Central memory CD8-positive, alpha-beta T cell (primary cell): Measurements from ENCODE around the gene TPD52L1.
"Not testable (repeated sequence)": the region's sequence is repeated elsewhere in the genome, so short reads cannot be mapped to it uniquely, and the experiment has no call there.

Experiments used
- ATAC-seq: fragments of 150-1000 bp; cut with Tn5 transposase; replicated peaks from 2 replicates; pipeline ENCODE4 v1.10.0; 2022; ENCODE audit warnings: mild to moderate bottlenecking, moderate FRiP score, moderate number of reproducible peaks; ENCODE audit not compliant: poor library complexity, severe bottlenecking; ENCODE audit errors: extremely low read depth
- DNase-seq, 2 donors: peaks; one replicate each; pipeline ENCODE4 v3.0.0; 2021; ENCODE audit warnings: low spot score in 2 of 2
- H3K27ac Mint-ChIP-seq: one replicate; pipeline ENCODE4 v1.8.0; 2022; ENCODE audit warnings: low read depth, mild to moderate bottlenecking, moderate library complexity, mixed read lengths
- H3K27me3 Mint-ChIP-seq: one replicate; pipeline ENCODE4 v1.8.0; 2022; ENCODE audit warnings: mixed read lengths
- H3K36me3 Mint-ChIP-seq: one replicate; pipeline ENCODE4 v1.8.0; 2022; ENCODE audit warnings: mild to moderate bottlenecking, moderate library complexity, mixed read lengths; ENCODE audit not compliant: insufficient read depth
- H3K4me1 Mint-ChIP-seq: one replicate; pipeline ENCODE4 v1.8.0; 2022; ENCODE audit warnings: mixed read lengths
- H3K4me3 Mint-ChIP-seq: one replicate; pipeline ENCODE4 v1.8.0; 2022; ENCODE audit warnings: mild to moderate bottlenecking, moderate library complexity, mixed read lengths
- H3K9me3 Mint-ChIP-seq: one replicate; pipeline ENCODE4 v1.8.0; 2022; ENCODE audit warnings: mixed read lengths

Gene TPD52L1

DNA sequence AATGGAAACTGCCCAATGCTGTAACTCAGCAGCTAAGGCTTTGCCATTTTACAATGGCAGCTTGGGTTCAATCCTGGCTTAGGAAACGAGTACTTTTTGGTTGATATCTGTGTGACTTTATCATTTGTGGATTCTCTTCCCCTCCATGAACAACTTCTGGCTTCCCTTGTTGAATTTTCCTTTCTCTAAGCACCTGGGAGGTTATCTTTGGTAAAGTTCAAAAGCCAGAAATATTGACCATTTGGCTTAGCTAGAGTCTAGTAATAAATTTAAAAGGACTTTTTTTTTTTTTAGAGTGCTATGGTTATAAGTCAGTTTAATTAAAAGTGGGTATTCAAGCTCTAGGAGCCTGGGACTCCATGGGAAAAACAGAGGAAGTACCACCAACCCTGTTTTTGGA, 31.7 kb upstream of the TPD52L1 start:
- H3K9me3 Mint-ChIP-seq, result no peaks in the 10 kb centered on the region
- no peak overlapping the region for H3K27ac Mint-ChIP-seq
- H3K36me3 Mint-ChIP-seq, result no peaks in the 10 kb centered on the region
- DNase-seq, result no peak
- ATAC-seq, result no peak
- H3K4me1 Mint-ChIP-seq, result no peaks in the 10 kb centered on the region
- peaks cover 33% of the 10 kb centered on the region for H3K27me3 Mint-ChIP-seq
- no peak overlapping the region for H3K4me3 Mint-ChIP-seq

DNA sequence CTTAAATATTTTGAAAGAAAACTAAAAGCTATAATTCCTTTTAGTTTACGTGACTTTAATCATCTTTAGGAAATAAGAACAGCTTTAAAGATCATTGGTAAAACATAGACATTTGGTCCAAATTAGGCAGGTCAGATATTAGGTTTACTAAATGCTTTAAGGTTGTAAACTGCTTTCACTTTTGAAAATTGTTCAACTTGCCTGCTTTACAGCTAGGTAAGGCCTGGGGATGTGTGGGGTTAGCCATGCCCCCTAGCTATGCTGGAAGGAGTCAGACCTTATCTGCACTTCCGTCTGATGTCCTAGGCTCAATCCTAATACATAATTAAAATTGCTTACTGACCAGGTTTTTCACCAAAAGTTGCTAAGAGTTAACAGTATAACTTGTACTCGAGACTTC, 30.5 kb upstream of the TPD52L1 start:
- no peak for ATAC-seq
- Mint-ChIP-seq H3K4me1 (no peaks in the 10 kb centered on the region), H3K27me3 (peaks cover 30% of the 10 kb centered on the region), H3K4me3 (no peak overlapping the region), H3K36me3 (no peaks in the 10 kb centered on the region), H3K27ac (no peak overlapping the region), H3K9me3 (no peaks in the 10 kb centered on the region)
- DNase-seq, result no peak

DNA sequence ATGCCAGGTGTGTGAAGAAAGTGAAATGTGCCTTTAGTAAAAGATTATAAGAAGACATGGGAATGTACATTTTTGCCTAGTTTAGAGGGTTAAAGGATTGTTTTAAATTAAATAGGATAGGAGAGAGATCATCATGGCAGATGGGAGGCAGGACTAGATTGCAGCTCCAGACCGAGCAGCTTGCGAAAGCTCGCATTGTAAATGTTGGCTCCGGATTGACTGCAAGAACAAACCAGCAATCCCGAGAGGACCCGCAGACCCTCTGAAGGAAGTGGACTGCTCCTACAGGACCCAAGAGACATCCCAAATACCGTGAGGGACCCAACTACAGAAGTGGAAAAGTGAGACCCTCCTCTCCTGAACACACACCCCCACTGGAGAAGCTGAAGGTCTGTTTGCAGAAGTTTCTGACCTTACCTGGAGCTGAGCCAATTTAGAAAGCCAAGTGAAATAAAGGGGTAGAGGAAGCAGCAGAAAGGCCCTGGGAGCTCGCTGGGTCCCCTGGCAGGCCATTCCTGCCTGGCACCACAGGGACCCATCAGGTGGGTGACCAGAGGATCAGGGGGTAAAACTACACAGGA, 30.0 kb upstream of the TPD52L1 start:
- Mint-ChIP-seq H3K4me3 (no peak overlapping the region), H3K4me1 (no peaks in the 10 kb centered on the region), H3K36me3 (no peaks in the 10 kb centered on the region), H3K9me3 (no peaks in the 10 kb centered on the region), H3K27ac (no peak overlapping the region), H3K27me3 (peaks cover 30% of the 10 kb centered on the region)
- no peak for DNase-seq
- no peak for ATAC-seq

DNA sequence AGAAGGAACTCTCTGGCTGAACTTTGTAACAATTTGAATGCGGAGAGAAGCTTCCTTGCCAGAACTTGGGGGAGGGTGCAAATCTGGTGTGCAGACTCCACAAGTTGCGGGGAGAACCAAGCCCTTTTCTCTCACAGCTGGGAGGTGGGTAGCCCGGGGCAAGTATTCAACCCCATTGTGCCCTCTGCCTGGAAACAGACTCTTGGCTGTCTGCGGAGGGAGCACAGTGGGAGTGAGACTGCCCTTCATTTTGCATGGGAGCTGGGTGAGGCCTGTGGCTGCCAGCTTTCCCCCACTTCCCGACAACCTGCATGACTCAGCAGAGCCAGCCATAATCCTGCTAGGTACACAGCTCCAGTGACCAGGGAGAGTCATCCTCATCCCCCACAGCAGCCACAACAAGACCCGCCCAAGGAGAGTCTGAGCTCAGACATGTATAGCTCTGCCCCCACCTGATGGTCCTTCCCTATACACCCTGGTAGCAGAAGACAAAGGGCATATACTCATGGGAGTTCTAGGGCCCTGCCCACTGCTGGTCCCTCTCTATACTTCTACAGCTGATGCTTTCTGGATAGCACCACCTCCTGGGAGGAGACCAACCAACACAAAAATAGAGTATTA, 29.4 kb upstream of the TPD52L1 start:
- ATAC-seq (no peak), DNase-seq (no peak)
- H3K36me3 Mint-ChIP-seq, result no peaks in the 10 kb centered on the region
- no peak overlapping the region for H3K27ac Mint-ChIP-seq
- H3K4me1 Mint-ChIP-seq, result no peaks in the 10 kb centered on the region
- peaks cover 30% of the 10 kb centered on the region for H3K27me3 Mint-ChIP-seq
- H3K4me3 Mint-ChIP-seq, result no peak overlapping the region
- no peaks in the 10 kb centered on the region for H3K9me3 Mint-ChIP-seq

DNA sequence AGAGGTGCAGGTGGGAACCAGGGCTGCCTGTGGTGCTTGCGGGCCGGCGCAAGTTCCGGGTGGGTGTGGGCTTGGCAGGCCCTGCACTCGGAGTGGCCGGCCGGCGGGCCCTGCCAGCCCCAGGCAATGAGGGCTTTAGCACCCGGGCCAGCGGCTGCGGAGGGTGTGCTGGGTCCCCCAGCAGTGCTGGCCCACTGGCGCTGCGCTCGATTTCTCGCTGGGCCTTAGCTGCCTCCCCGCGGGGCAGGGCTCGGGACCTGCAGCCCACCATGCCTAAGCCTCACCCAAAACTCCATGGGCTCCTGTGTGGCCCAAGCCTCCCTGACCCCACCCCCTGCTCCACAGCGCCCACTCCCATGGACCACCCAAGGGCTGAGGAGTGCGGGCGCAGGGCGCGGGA, 27.7 kb upstream of the TPD52L1 start:
- H3K36me3 Mint-ChIP-seq, ATAC-seq, DNase-seq, H3K4me3 Mint-ChIP-seq, H3K27ac Mint-ChIP-seq, H3K9me3 Mint-ChIP-seq, H3K4me1 Mint-ChIP-seq: not testable (repeated sequence)
- H3K27me3 Mint-ChIP-seq, result peaks cover 26% of the 10 kb centered on the region

DNA sequence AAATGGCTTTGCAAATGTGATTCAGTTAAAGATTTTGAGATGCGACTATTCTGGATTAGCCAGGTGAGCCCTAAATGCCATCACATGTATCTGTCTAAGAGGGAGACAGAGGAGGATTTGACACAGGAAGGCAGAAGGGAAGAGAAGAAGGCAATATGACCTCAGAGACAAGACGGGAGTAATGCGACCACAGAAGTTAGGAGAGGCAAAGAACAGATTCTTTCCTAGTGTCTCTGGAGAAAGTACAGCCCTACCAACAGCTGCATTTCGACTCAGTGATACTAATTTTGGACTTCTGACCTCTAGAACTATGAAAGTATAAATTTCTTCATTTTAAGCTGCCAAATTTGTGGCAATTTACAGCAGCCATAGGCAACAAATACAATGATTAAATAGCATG, 24.2 kb upstream of the TPD52L1 start:
- ATAC-seq (no peak), DNase-seq (no peak)
- H3K9me3 Mint-ChIP-seq, result no peaks in the 10 kb centered on the region
- H3K36me3 Mint-ChIP-seq, result peaks cover 2% of the 10 kb centered on the region
- peaks cover 7% of the 10 kb centered on the region for H3K27me3 Mint-ChIP-seq
- H3K4me1 Mint-ChIP-seq, result no peaks in the 10 kb centered on the region
- no peak overlapping the region for H3K27ac Mint-ChIP-seq
- no peak overlapping the region for H3K4me3 Mint-ChIP-seq

DNA sequence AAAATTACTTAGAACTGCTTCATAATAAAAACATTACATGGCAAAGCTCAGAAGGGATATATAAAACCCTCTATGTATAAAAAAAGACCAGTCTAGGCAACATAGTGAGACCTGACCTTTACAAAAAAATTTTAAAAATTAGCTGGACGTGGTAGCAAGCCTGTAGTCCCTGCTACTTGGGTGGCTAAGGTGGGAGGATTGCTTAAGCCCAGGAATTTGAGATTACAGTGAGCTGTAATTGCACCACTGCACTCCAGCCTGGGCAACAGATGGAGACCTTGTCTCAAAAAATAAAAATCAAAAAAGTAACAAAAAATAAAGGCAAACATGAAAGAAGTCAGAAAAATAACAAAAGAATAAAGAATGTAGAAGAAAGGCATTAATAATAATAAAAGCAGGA, 21.5 kb upstream of the TPD52L1 start:
- Mint-ChIP-seq H3K27me3 (peaks cover 3% of the 10 kb centered on the region), H3K4me1 (no peaks in the 10 kb centered on the region), H3K27ac (no peak overlapping the region), H3K36me3 (peaks cover 2% of the 10 kb centered on the region), H3K4me3 (no peak overlapping the region), H3K9me3 (no peaks in the 10 kb centered on the region)
- DNase-seq (no peak), ATAC-seq (no peak)

DNA sequence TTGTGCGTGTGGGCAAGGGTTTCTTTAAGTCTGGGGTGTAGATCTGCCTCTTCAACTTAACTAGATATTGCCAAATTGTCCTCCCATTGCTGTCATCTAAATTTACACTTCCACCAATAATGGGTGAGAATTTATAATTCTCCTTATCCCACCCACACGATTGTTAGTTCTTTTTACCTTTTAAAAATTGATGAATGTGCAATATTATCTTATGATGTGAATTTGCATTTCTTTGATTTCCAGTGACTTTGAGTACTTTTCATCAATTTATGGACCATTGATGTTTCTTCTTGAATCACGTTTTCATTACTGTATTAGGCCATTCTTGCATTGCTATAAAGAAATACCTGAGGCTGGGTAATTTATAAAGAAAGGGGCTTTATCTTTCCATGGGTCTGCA, 17.2 kb upstream of the TPD52L1 start:
- Mint-ChIP-seq H3K4me3 (no peak overlapping the region), H3K27me3 (no peaks in the 10 kb centered on the region), H3K9me3 (no peaks in the 10 kb centered on the region), H3K36me3 (peaks cover 2% of the 10 kb centered on the region), H3K4me1 (no peaks in the 10 kb centered on the region), H3K27ac (no peak overlapping the region)
- no peak for ATAC-seq
- DNase-seq, result no peak

DNA sequence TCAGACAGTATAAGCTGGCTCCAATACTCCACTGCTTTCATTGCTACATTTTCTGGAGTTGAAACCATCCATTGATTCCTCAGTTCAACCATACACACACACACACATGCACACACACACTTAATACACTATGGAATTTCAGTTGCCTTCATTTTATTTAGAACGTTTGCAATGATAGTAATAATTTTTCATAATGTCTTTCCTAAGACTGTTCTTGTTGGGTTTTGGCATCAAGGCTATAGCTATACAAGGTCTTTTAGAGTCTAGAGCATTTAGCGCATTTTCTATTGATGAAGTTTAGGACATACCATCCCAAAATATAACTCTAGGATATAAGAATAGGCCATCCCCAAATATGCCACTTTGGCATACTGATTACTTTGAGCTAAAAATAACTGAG, 15.5 kb upstream of the TPD52L1 start:
- no peaks in the 10 kb centered on the region for H3K36me3 Mint-ChIP-seq
- no peaks in the 10 kb centered on the region for H3K9me3 Mint-ChIP-seq
- no peak overlapping the region for H3K4me3 Mint-ChIP-seq
- H3K27me3 Mint-ChIP-seq, result peaks cover 12% of the 10 kb centered on the region
- no peaks in the 10 kb centered on the region for H3K4me1 Mint-ChIP-seq
- DNase-seq (no peak), ATAC-seq (no peak)
- no peak overlapping the region for H3K27ac Mint-ChIP-seq

DNA sequence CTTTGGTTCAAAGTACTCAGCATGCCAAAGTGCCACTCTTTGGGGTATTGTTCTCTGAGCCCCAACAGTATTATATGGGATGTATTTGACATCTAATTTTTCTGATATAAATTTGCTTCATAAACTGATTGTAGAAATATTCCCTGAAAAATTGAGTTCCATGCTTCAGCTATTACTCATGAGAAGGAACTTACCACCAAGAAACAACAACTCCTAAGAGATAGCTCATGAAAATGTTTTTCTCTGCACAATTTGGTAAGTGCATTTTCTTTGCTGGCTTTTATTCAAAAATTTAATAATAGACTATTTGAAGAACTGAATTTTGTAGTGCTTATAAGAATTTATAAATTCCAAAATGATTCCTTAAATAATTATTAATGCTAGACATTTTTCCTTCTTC, 12.8 kb upstream of the TPD52L1 start:
- H3K27ac Mint-ChIP-seq, result no peak overlapping the region
- H3K36me3 Mint-ChIP-seq, result no peaks in the 10 kb centered on the region
- no peaks in the 10 kb centered on the region for H3K4me1 Mint-ChIP-seq
- no peak for DNase-seq
- H3K4me3 Mint-ChIP-seq, result no peak overlapping the region
- ATAC-seq, result no peak
- H3K9me3 Mint-ChIP-seq, result no peaks in the 10 kb centered on the region
- H3K27me3 Mint-ChIP-seq, result peaks cover 30% of the 10 kb centered on the region

DNA sequence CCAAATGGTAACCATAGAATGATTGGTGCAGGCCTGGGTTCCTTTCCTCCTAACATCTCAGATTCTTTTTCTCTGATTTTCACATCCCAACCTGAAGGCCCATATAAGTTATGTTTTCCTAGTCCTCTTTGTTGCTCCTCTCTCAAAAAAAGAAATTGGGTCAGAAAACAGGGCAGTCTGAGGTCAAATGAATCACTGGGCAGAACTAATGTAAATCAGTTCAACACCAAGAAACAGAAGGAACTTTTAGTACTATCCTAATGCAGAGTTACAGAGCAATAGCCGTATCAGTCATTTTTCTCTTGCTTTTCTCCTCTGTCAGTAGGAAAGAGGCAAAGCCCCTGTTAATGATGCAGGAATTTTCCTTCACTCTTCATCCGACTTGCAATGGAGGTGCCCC, 11.0 kb upstream of the TPD52L1 start:
- no peaks in the 10 kb centered on the region for H3K4me1 Mint-ChIP-seq
- DNase-seq (no peak), ATAC-seq (no peak)
- H3K27ac Mint-ChIP-seq, result no peak overlapping the region
- H3K27me3 Mint-ChIP-seq, result peaks cover 45% of the 10 kb centered on the region
- no peak overlapping the region for H3K4me3 Mint-ChIP-seq
- H3K36me3 Mint-ChIP-seq, result no peaks in the 10 kb centered on the region
- no peaks in the 10 kb centered on the region for H3K9me3 Mint-ChIP-seq

DNA sequence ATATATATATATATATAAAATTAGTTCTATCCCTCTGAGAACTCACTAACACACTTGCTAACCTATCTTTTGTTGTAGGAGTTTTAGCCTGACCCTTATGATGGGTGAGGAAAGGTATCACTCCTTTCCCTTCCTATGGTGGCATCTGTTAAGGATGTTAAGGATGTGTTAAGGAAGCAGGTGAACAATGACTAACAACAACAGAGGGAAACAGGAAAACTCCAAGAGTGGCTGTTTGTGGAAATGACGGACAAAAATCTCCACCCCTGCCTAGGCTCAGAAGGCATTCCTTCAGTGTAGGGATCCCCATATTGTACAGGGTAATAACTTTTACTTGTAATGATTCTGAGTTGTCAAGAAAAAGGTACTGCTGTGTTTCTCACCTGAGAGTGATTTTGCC, 8.8 kb upstream of the TPD52L1 start:
- Mint-ChIP-seq H3K4me1 (no peaks in the 10 kb centered on the region), H3K4me3 (no peak overlapping the region), H3K36me3 (no peaks in the 10 kb centered on the region), H3K27me3 (peaks cover 64% of the 10 kb centered on the region), H3K27ac (no peak overlapping the region), H3K9me3 (no peaks in the 10 kb centered on the region)
- no peak for ATAC-seq
- DNase-seq, result no peak

DNA sequence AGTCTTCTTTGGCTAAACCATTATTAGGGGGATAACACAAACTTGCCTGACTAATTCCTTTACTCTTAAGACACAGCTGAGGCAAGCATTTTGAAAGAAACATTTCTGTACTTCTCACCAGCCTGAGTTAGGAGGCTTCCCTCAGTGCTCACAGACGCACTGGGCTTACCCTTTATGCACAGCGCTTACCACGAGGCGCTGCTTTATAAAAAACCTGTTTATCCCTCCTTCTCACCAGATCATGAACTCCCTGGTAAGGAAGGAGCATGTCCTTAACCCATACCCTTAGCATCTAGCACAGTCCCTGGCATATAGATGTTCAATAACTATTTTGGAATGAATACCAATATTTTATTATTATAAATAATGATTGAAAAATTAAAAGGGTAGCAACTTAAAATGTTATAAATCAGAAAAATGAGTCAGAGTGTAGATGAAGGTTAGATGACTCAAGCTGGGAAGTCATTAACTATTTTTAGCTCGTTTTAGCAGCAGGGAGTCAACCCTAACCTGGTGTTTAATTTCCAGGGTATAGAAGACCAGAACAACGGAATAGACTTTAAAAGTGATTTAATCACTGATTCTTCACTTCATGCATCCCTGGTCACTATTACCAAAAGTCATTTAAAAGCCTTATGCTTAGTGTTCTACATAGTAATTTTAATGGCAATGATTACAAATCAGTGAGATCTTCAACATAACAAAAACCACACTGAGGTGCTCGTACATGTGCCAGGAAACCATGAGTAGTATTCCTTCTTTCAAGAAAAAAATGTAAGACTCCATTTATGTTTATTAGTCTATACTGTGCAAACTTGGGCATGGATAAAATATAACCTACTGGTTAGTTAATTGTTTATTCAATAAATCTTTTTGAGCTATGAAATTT, 4.1 kb upstream of the TPD52L1 start:
- H3K4me1 Mint-ChIP-seq, result no peaks in the 10 kb centered on the region
- no peaks in the 10 kb centered on the region for H3K9me3 Mint-ChIP-seq
- no peak for ATAC-seq
- H3K27me3 Mint-ChIP-seq, result peaks cover 64% of the 10 kb centered on the region
- no peaks in the 10 kb centered on the region for H3K36me3 Mint-ChIP-seq
- no peak overlapping the region for H3K27ac Mint-ChIP-seq
- no peak for DNase-seq
- H3K4me3 Mint-ChIP-seq, result no peak overlapping the region
